Measurements from ENCODE around the gene IMPA2. TPM values are rescaled to one million over a fixed set of nuclear protein-coding genes. Genes with fewer than 3 reads are reported as not detected.

Gene IMPA2
- total and polyA plus RNA-seq, 2 of the 13 experiments (the other 11 are each of a cell fraction or from before 2014, with no cell fraction given) = 37.8 to 71.8 TPM

- 0 out of 2 replicates have a peak, but pooled peaks have one; percentile 68 for TF ChIP-seq ZNF44 (CRISPR knock-in tag; IDR thresholded peaks at IDR 0.05)
- no peak for TF ChIP-seq ZNF260 (CRISPR knock-in tag; IDR thresholded peaks at IDR 0.05; ENCODE audit: borderline replicate concordance, low read depth)
- TF ChIP-seq ZNF317 (CRISPR knock-in tag; IDR thresholded peaks at IDR 0.05) = 0 out of 2 replicates have a peak, but pooled peaks have one; percentile 17
- peak; percentile 27; the same call in 1 of the 2 replicates for TF ChIP-seq FOSL1 (CRISPR knock-in tag; IDR thresholded peaks at IDR 0.05; ENCODE audit: borderline replicate concordance)
- no peak for TF ChIP-seq SOX6 (IDR thresholded peaks at IDR 0.05)
- TF ChIP-seq SOX6 (CRISPR knock-in tag; IDR thresholded peaks at IDR 0.05) = peak; percentile 83
- no peak for TF ChIP-seq PRMT3 (CRISPR knock-in tag; IDR thresholded peaks at IDR 0.05; ENCODE audit: borderline replicate concordance, low read depth)
- TF ChIP-seq ZNF326 (CRISPR knock-in tag; IDR thresholded peaks at IDR 0.05; ENCODE audit: borderline replicate concordance) = no peak
- TF ChIP-seq ZBTB2 (CRISPR knock-in tag; IDR thresholded peaks at IDR 0.05; ENCODE audit: low read depth) = no peak; the same call in none of the 2 replicates
- TF ChIP-seq TCF7L2 (IDR thresholded peaks at IDR 0.05; ENCODE audit: low read depth, low read length) = no peak
- TF ChIP-seq ZSCAN20 (CRISPR knock-in tag; IDR thresholded peaks at IDR 0.05; ENCODE audit: borderline replicate concordance) = peak; percentile 84; the same call in 1 of the 2 replicates
- TF ChIP-seq ZNF350 (CRISPR knock-in tag; IDR thresholded peaks at IDR 0.05; ENCODE audit: borderline replicate concordance, low read depth) = peak; percentile 80
- no peak for TF ChIP-seq ZNF512B (CRISPR knock-in tag; IDR thresholded peaks at IDR 0.05; ENCODE audit: borderline replicate concordance)
- TF ChIP-seq SKIL (CRISPR knock-in tag; IDR thresholded peaks at IDR 0.05; ENCODE audit: borderline replicate concordance) = peak; percentile 81
- TF ChIP-seq RORA (CRISPR knock-in tag; IDR thresholded peaks at IDR 0.05) = no peak
- no peak for TF ChIP-seq ELF1 (CRISPR knock-in tag; IDR thresholded peaks at IDR 0.05)
- peak; percentile 10; the same call in 1 of the 2 replicates for TF ChIP-seq ZNF281 (CRISPR knock-in tag; IDR thresholded peaks at IDR 0.05; ENCODE audit: borderline replicate concordance)
- TF ChIP-seq NBN (conservative IDR thresholded peaks at IDR 0.05) = no peak
- TF ChIP-seq ZNF556 (CRISPR knock-in tag; IDR thresholded peaks at IDR 0.05; ENCODE audit: borderline replicate concordance) = peak; percentile 83; the same call in 1 of the 2 replicates
- no peak for TF ChIP-seq ZFP37 (CRISPR knock-in tag; IDR thresholded peaks at IDR 0.05; ENCODE audit: borderline replicate concordance)
Measured at GRCh38 chr18:11980494-11981191, 664 bp upstream of the IMPA2 start (continued).

Measured in HepG2 (cell line).